Measurements from ENCODE around the gene C11orf86.

Gene C11orf86

GRCh38 chr11:66992041-66992440 lies 16.9 kb downstream of the C11orf86 start:
- TF ChIP-seq EZH2 (IDR thresholded peaks at IDR 0.05; ENCODE audit: borderline replicate concordance, low read depth, low read length, severe bottlenecking) = no peak
- TF ChIP-seq CTCF (IDR thresholded peaks at IDR 0.05; ENCODE audit: borderline replicate concordance, extremely low read depth, low read length, poor library complexity, severe bottlenecking) = no peak
- H2AFZ ChIP-seq (ENCODE audit: low read depth, low read length) = no peak overlapping the region
- no peaks in the 10 kb centered on the region for H3K27me3 ChIP-seq (ENCODE audit: insufficient read depth, low read length, poor library complexity)
- H4K20me1 ChIP-seq (ENCODE audit: insufficient read depth, low read length) = no peaks in the 10 kb centered on the region
- no peak overlapping the region for H3K4me3 ChIP-seq (ENCODE audit: low read depth in 1 of 2, low read length in 2 of 2)
- no peak overlapping the region for H3K27ac ChIP-seq (ENCODE audit: low read length)
- H3K9me3 ChIP-seq (ENCODE audit: insufficient read depth, low read length, severe bottlenecking) = no peaks in the 10 kb centered on the region
- no peak overlapping the region for H3K4me2 ChIP-seq (ENCODE audit: insufficient read depth, low read length)
- H3K4me1 ChIP-seq (ENCODE audit: insufficient read depth, low read length) = no peaks in the 10 kb centered on the region
- DNase-seq (no peak), ATAC-seq (ENCODE audit: insufficient read depth, low read depth) (no peak)
- H3K36me3 ChIP-seq (ENCODE audit: insufficient read depth, low read length) = no peaks in the 10 kb centered on the region
- H3K79me2 ChIP-seq (ENCODE audit: insufficient read depth, low read length) = no peaks in the 10 kb centered on the region
- no peak overlapping the region for H3K9ac ChIP-seq (ENCODE audit: low read depth, low read length)

- Histone ChIP-seq H4K20me1 (ENCODE audit: insufficient read depth, low read length) (no peaks in the 10 kb centered on the region), H3K36me3 (ENCODE audit: insufficient read depth, low read length) (no peaks in the 10 kb centered on the region), H3K9ac (ENCODE audit: low read depth, low read length) (no peak overlapping the region), H3K79me2 (ENCODE audit: insufficient read depth, low read length) (no peaks in the 10 kb centered on the region), H3K4me1 (ENCODE audit: insufficient read depth, low read length) (no peaks in the 10 kb centered on the region), H3K27ac (ENCODE audit: low read length) (no peak overlapping the region), H3K27me3 (ENCODE audit: insufficient read depth, low read length, poor library complexity) (no peaks in the 10 kb centered on the region), H3K9me3 (ENCODE audit: insufficient read depth, low read length, severe bottlenecking) (no peaks in the 10 kb centered on the region), H3K4me3 (ENCODE audit: low read depth in 1 of 2, low read length in 2 of 2) (no peak overlapping the region), H2AFZ (ENCODE audit: low read depth, low read length) (no peak overlapping the region), H3K4me2 (ENCODE audit: insufficient read depth, low read length) (no peak overlapping the region)
- DNase-seq = no peak
- TF ChIP-seq CTCF (IDR thresholded peaks at IDR 0.05; ENCODE audit: borderline replicate concordance, extremely low read depth, low read length, poor library complexity, severe bottlenecking) = no peak
- no peak for TF ChIP-seq EZH2 (IDR thresholded peaks at IDR 0.05; ENCODE audit: borderline replicate concordance, low read depth, low read length, severe bottlenecking)
- ATAC-seq (ENCODE audit: insufficient read depth, low read depth) = no peak
These were observed 21.6 kb downstream of the C11orf86 start for GRCh38 chr11:66996609-66997273.

GRCh38 chr11:66999555-66999954 lies 24.5 kb downstream of the C11orf86 start:
- DNase-seq (no peak), ATAC-seq (ENCODE audit: insufficient read depth, low read depth) (no peak)
- Histone ChIP-seq H3K4me2 (ENCODE audit: insufficient read depth, low read length) (no peak overlapping the region), H3K9ac (ENCODE audit: low read depth, low read length) (no peak overlapping the region), H3K4me3 (ENCODE audit: low read depth in 1 of 2, low read length in 2 of 2) (no peak overlapping the region), H4K20me1 (ENCODE audit: insufficient read depth, low read length) (no peaks in the 10 kb centered on the region), H3K27me3 (ENCODE audit: insufficient read depth, low read length, poor library complexity) (no peaks in the 10 kb centered on the region), H3K36me3 (ENCODE audit: insufficient read depth, low read length) (no peaks in the 10 kb centered on the region), H3K4me1 (ENCODE audit: insufficient read depth, low read length) (no peaks in the 10 kb centered on the region), H2AFZ (ENCODE audit: low read depth, low read length) (no peak overlapping the region), H3K27ac (ENCODE audit: low read length) (no peak overlapping the region), H3K9me3 (ENCODE audit: insufficient read depth, low read length, severe bottlenecking) (no peaks in the 10 kb centered on the region), H3K79me2 (ENCODE audit: insufficient read depth, low read length) (no peaks in the 10 kb centered on the region)
- TF ChIP-seq CTCF (IDR thresholded peaks at IDR 0.05; ENCODE audit: borderline replicate concordance, extremely low read depth, low read length, poor library complexity, severe bottlenecking) = no peak
- no peak for TF ChIP-seq EZH2 (IDR thresholded peaks at IDR 0.05; ENCODE audit: borderline replicate concordance, low read depth, low read length, severe bottlenecking)
